ENCODE measurements around the gene LCE1F. TPM values are rescaled to one million over a fixed set of nuclear protein-coding genes. Genes with fewer than 3 reads are reported as not detected.

LCE1F gene
- total and polyA plus RNA-seq, 12 donors, result not detected

DNA sequence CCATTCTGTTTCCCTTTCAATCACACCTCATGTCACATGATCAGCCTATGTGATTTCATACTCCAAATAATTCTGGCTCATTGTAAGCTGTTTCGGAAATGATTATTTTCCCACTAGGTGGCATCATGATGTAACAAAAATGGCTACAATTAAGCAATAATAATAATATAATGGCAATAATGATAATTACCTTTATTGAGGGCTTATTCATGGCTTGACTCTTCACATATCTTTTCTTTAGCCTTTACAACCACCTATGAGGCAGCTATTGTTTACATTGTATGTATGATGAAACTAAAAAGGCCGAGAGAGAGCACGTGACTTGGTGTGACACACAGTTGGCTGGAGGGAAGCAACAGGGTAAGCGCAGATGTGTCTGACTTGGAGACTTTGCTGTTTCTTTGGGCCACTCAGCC is 29.6 kb upstream of the LCE1F start:
- no peak for TF ChIP-seq POLR2A (IDR thresholded peaks at IDR 0.05)
- TF ChIP-seq, protein P1, sequence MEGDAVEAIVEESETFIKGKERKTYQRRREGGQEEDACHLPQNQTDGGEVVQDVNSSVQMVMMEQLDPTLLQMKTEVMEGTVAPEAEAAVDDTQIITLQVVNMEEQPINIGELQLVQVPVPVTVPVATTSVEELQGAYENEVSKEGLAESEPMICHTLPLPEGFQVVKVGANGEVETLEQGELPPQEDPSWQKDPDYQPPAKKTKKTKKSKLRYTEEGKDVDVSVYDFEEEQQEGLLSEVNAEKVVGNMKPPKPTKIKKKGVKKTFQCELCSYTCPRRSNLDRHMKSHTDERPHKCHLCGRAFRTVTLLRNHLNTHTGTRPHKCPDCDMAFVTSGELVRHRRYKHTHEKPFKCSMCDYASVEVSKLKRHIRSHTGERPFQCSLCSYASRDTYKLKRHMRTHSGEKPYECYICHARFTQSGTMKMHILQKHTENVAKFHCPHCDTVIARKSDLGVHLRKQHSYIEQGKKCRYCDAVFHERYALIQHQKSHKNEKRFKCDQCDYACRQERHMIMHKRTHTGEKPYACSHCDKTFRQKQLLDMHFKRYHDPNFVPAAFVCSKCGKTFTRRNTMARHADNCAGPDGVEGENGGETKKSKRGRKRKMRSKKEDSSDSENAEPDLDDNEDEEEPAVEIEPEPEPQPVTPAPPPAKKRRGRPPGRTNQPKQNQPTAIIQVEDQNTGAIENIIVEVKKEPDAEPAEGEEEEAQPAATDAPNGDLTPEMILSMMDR (IDR thresholded peaks at IDR 0.05), result no peak
- DNase-seq, result no peak
- H3K36me3 ChIP-seq (replicated peaks in 1 of 2), result no peaks in the 10 kb centered on the region
- 65 to 83% (median 74%) methylated on average over 4 of the region's 4 CpGs for whole genome bisulfite sequencing, 4 donors
- intact Hi-C loops (cut with DNase I), result no loop called here
- no peaks in the 10 kb centered on the region for H3K4me1 ChIP-seq (replicated peaks in 1 of 2)
- no peak overlapping the region for H3K27ac ChIP-seq
- H3K9me3 ChIP-seq (replicated peaks in 1 of 3), result no peaks in the 10 kb centered on the region
- H3K4me3 ChIP-seq, result no peak overlapping the region
- peaks cover 3% of the 10 kb centered on the region for H3K27me3 ChIP-seq

DNA sequence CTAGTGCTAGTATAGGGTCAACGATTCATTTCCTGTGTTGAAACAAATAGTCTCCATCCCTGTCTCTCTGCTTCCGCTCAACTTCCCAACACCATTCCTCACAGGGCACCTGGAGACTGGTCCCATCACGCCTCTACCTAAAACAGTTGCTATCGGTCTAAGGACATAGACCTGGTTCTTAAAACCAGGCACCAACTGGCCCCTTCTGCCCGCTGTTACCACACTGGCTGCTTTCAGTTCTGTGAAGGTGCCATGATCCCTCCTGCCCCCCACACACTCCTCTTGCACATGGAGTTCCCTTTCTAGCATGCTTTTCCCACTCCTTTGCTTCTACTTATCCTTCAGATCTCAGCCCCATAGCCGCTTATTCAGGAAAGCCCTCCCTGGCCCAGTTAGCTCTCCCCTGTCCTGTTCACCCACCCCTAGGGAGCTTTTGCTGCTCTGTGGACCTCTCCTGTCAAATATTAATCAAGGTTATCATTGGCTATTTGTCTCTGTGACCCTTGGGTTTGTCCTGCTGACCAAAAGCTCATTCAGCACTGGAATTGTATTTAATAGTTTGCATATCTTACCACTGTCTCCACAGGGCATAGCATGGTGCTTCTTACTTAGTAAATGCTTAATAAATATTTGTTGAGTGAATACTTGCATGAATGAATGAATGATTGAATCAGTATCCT is 29.0 kb upstream of the LCE1F start:
- intact Hi-C loops (cut with DNase I), result no loop called here
- H3K27ac ChIP-seq, result no peak overlapping the region
- H3K4me1 ChIP-seq (replicated peaks in 1 of 2), result no peaks in the 10 kb centered on the region
- no peaks in the 10 kb centered on the region for H3K36me3 ChIP-seq (replicated peaks in 1 of 2)
- no peaks in the 10 kb centered on the region for H3K9me3 ChIP-seq (replicated peaks in 1 of 3)
- DNase-seq, result no peak
- TF ChIP-seq, protein P1 (IDR thresholded peaks at IDR 0.05), result no peak
- no peak for TF ChIP-seq POLR2A (IDR thresholded peaks at IDR 0.05)
- no peak overlapping the region for H3K4me3 ChIP-seq
- 75 to 84% (median 78%) methylated on average over 6 of the region's 6 CpGs for WGBS, 4 donors
- peaks cover 3% of the 10 kb centered on the region for H3K27me3 ChIP-seq

DNA sequence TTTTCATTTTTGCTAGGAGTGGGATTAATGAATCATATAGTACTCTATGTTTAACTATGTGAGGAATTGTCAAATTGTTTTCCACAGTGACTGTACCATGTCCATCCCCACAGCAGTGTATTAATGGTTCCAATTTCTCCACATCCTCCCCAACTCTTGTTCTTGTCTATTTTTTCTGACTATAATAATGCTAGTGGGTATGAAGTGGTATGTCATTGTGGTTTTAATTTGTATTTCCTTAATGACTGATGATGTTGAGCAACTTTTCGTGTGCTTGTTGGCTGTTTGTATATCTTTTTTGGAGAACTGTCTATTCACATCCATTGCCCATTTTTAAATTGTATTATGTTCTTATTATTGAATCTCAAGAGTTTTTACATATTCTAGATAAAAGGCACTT is 27.1 kb upstream of the LCE1F start:
- TF ChIP-seq, protein P1 (IDR thresholded peaks at IDR 0.05), result no peak
- no peak for TF ChIP-seq POLR2A (IDR thresholded peaks at IDR 0.05)
- no peaks in the 10 kb centered on the region for H3K4me1 ChIP-seq (replicated peaks in 1 of 2)
- no peaks in the 10 kb centered on the region for H3K36me3 ChIP-seq (replicated peaks in 1 of 2)
- 24 to 36% (median 31%) methylated on average over 1 of the region's 1 CpG for WGBS, 4 donors
- intact Hi-C loops (cut with DNase I), result no loop called here
- H3K9me3 ChIP-seq (replicated peaks in 1 of 3), result no peaks in the 10 kb centered on the region
- no peak for DNase-seq
- peaks cover 3% of the 10 kb centered on the region for H3K27me3 ChIP-seq
- no peak overlapping the region for H3K27ac ChIP-seq
- H3K4me3 ChIP-seq, result no peak overlapping the region

DNA sequence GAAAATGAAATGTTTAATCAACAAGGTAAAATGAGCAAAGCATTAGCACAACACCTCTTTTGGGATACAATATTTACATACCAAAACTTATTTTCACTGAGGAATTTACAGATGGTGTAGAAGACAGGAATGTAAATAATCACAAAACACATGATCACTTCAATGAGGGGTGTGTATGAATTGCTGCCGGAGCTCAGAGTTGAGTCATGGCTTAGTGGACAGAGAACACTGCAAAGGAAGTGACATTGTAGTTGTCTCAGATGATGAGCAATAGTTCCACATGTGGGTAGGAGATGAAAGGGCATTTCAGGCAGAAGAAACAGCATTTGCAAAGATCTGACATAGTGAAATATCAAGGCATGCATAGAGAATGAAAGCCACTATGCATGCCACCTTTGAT is 22.7 kb upstream of the LCE1F start:
- intact Hi-C loops (cut with DNase I), result no loop called here
- Histone ChIP-seq H3K9me3 (replicated peaks in 1 of 3) (no peaks in the 10 kb centered on the region), H3K27me3 (peaks cover 3% of the 10 kb centered on the region), H3K36me3 (replicated peaks in 1 of 2) (no peaks in the 10 kb centered on the region), H3K4me1 (replicated peaks in 1 of 2) (no peaks in the 10 kb centered on the region), H3K27ac (no peak overlapping the region), H3K4me3 (no peak overlapping the region)
- TF ChIP-seq, protein P1 (IDR thresholded peaks at IDR 0.05), result no peak
- TF ChIP-seq POLR2A (IDR thresholded peaks at IDR 0.05), result no peak
- WGBS, 4 donors, result 31 to 57% (median 36%) methylated on average over 1 of the region's 1 CpG
- DNase-seq, result no peak

Measured in adrenal gland (tissue), 12 donors.